HG02938 (cell line): Measurements from ENCODE around the gene ST7.
"Not testable (repeated sequence)": the region's sequence is repeated elsewhere in the genome, so short reads cannot be mapped to it uniquely, and the experiment has no call there.

Experiments used
- ATAC-seq: cut with Tn5 transposase; IDR thresholded peaks from one replicate; pipeline ENCODE4 v1.9.1; 2021; ENCODE audit warnings: mild to moderate bottlenecking, moderate library complexity; ENCODE audit not compliant: unreplicated experiment

The ST7 gene

DNA sequence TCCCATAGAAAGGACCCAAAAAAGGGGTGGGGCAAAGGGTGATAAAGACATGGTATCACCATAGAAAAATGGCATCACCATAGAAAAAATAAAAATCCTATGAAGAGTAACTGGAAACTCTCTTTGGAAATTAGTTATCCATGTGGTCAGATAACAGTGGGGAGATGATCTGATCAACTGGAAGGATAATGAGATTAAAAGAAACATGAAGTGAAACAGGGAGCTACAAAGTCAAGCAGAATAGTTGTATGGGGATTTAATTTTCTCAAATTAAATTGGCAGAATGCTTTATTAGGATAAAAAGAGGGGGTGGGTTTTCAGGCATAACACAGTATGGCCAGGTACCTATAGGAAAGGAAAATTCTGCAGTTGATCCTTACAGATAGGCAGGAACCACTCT lies 258.3 kb downstream of the ST7 start:
- no peak for ATAC-seq

DNA sequence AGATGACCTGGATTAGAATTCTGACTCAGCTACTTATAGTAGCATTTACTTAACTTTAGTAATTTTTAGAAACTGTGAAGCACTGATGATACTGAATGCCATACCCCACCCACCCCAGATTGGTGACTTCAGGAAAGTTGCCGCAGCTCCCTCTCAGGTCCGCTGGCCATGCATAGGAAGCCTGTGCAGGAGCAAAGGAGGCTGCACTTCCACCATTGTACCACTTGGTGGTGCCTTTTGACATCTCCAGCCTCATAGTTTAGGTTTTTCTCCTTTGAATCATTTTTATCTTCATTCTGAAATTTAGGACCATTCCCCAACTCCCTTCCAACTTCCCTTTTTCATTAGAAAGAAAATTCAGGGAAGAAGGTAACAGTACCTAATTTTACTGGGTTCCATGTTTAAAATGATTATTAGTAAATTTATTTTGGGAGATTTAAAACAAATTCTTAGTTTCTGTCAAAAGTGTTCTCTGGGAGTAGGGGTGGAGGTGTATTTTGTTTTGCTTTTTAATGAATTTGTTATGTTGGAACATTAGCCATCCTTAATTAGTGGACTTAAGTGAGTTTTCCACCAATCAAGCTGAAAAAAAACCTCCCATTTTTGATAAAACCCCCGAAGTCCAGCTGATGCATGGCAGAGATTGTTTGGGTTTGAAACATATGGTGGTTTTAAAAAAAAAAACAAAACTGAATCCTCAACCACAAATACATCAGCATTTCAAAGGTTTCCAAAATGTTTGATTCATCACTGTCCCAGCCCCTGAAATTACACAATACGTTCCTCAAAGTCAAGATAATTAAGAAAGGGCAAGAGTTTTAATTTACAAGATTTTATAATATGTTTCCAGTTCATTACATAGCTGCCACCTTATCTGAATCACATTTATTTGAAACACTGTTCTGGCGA lies 259.9 kb downstream of the ST7 start:
- ATAC-seq: peak; percentile 72

GRCh38 chr7:117216010-117216409 lies 262.7 kb downstream of the ST7 start:
- no peak for ATAC-seq

DNA sequence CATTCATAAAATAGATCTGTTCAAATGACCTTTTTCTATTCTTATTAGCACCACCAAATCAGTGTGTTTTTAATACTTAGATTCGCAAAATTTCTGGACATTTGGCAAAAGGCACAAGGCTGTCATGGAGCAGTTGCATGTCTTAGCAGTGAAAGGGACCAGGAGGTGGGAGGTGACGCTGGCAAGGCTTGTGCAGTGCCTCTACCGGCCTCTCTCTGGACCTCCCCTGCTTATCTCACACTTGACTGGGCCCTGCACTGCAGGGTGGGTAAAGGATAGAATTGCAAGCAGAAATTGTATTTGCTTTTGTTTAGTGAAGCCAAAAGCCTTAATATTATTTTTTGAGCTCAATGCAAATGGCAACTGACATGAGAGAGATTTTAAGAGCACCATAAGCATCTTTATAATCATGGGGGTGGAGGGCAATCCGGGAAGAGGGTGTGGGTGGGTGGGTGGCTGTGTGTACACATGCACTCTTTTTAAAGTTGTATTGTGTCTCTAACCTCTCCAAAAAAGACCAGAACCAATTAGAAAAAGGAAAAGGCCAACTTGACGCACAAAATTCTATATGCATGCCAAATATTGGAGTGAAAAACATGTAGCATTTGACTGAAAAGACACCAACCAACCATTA lies 263.3 kb downstream of the ST7 start:
- ATAC-seq: no peak

DNA sequence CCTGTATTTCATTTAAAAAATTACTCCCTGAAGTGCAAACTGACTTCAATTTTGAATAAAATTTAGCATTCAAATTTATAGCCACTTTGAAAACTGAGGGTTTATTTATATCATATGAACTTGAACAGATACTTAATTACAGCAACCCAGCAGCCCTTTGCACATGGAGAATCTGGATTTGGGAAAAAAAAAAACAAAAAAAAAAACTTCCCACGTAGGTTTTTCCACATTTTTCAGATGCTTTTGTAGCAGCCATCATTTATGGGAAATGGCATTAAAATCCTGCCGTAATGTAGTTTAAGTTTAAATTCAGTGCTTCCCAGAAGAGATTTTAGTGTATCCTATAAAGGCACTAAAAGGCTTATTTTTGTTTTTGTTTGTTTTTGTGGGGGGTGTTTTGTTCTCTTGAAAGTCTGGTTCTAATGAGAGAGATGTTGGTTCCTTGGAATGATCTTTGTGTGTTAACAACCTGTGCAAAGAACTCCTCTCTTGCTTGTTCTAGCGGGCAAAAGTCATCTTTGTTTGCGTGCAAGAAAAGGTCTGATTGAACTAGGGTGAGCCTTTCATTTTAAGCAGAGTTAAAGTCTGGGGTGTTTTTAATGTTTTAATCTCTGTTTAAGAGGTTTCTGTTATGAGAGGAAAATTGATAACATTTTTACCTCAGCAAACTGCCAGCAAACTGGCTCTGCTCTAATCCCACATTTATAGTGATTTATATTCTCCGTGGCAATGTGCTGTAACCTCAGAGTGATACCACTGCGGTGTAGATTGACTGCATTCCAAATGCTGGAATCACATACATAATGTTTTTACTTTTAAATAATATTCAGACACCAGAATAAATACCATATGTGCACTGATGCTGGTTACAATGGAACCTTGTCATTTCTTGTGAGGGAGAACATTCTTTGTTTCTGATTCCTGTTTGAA lies 264.1 kb downstream of the ST7 start:
- no peak for ATAC-seq

DNA sequence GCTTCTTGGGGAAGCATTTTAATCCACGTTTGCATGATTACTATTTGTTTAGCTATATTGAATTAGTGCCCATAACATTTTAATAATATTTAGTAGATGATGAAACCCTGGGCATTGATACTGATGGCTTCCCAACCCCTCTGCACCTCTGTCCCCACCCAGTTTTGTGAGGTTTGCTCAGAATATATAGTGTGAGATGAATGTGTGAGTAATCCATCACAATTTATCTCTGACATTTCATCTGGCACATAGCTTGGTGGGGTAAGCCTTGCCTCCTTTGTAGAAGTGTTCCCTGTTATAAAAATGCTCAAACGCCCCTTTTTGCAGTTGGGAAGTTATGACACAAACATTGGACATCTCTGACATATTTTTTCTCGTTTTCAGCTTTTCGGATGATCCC lies 265.4 kb downstream of the ST7 start:
- ATAC-seq: no peak

DNA sequence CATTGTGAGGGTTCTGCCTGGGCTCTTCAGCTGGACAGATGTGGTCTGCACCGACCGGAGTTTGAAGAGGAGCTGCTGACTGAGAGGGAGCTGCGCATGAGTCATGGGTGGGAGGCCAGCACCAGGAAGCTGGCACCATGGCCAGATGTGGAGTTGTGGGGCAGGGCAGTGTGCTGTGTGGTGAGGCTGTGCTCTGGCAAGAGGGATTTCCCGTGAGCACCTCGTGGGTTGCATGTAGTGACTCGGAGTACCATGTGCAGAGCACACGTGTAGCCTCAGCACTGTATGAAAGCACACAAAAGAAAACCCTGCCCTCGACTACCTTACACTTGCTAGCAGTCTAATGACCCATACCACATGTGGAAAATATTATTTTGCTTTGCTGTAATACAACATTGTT lies 266.2 kb downstream of the ST7 start:
- ATAC-seq: no peak

DNA sequence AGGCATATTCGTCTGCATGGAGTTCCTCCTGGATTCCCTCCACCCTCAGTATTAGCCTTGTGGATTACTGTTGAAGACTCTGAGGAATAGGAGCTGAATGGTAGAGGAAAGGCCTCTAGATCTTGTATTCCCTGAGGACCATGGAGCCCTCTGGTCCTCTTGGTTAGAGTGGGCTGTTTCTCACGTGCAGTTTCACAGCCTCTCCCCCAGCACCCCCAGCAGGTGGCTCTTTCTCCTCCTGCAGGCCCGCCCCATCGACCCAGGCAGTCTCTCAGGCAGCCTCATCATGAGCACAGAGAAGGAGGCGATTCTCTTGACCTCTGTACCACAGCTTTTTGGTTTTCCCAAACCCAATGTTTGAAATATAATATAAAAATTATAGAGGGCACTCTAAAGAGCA lies 267.5 kb downstream of the ST7 start:
- ATAC-seq: no peak

DNA sequence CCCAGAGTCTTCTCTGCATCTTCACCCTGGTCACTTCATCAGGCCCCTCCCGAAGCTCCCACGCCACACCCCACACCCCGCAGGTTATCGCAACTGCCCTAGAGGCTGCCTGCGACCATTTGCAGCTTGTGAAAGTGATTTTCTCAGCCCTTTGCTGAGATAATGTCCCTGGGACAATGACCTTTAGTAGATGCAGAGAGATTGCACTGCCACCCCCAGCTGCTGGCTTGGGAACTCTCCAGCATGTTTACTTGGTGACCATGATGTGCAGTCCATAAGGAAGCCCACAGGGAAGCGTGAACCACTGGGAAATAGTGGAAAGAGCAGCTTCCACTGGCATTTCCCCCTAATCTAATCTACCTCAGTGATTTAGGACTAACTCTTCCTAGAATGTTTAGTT lies 272.2 kb downstream of the ST7 start:
- ATAC-seq: no peak

DNA sequence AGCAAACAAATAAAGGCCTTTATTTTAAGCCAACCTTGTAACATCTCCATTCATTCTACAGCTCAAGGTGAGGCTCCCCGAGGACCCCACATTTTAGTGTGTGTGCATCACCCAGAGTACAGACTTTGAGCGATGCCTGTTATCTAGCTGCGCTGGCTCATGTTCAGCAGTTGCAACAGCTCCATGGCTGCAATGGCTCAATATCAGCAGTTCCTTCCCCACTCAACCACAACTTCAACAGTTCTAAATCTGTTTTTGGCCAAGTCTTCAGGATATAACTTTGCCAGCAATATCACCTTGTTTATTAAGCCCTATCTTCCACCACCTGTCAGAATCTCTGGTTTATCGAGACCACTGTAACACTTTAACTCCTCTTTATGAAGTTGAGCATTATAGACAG lies 273.8 kb downstream of the ST7 start:
- no peak for ATAC-seq

DNA sequence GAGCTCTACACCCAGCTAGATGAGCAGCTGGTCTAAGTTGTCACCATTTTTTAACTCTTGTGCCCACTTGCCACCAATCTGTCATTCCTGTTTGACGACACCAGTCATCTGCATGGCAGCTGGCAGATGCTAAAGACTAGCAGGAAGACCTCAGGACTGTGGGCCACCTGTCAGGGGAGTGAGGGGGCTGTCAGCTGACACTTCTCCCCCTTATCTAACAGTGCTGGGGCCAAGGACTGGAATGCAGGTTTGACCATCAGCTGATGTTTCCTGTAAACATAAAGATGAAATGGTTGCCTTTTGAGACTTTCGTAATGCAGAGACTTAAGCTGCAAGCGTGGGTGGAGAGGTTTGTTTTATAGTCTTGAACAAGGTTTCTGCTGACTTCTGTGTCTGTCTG lies 276.0 kb downstream of the ST7 start:
- no peak for ATAC-seq

DNA sequence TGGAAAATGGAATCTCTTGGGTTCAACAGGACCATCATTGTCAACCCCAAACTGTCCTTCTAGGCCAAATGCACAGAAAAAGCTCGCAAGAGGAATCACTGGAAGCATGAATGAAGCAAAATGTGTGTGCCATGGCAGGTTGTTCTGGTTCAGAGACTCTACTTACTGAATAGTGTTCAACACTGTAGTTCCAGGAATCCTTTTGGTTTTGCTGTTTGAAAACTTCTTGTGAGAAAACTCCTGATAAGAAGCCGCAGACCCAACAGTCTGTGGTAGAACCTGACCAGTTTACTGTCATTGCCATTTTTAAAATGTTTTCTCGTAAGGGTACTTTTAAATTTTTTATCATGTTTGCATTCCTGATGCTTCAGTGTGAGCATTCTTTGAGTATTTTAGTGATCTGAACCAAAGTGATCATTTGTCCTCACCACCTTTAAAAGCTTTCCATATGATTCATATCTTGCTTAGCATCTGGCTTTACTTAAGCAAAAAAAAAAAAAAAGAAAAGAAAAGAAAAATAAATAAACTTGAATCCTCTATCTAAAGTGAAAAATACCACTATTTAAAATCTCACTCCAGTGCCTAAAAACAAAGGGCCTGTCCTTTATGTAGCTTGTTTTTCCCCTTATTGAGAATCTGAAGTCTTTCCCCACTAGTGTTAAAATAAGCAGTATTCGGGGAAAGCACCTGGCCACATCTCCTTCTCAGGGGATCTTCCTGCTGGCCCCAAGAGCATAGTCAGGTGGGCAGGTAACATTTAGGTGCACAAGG lies 277.2 kb downstream of the ST7 start:
- ATAC-seq: peak; percentile 72

GRCh38 chr7:117231047-117231359 lies 277.7 kb downstream of the ST7 start:
- no peak for ATAC-seq

DNA sequence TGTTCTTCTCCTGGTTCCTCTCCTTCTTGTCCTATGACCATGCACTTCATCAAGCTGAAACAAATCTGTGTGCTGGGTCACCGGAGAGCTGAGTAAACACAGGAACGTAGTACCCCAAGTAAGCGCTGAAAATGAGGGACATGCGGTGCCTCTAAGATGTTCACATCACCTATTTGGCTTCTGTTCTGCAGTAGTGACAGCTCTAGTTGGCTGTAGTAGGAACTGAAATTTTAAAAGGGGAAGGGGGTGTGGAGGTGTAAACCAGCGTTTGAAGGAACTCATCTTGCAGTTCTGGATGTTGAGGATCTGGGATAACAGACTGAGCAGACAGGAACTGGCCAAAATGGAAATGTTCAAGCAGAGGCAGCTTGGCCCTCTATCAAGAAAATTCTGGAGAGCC lies 284.3 kb downstream of the ST7 start:
- no peak for ATAC-seq

GRCh38 chr7:117238472-117238871 lies 285.2 kb downstream of the ST7 start:
- no peak for ATAC-seq

- ATAC-seq: no peak
Observed at GRCh38 chr7:117238937-117239336, 285.6 kb downstream of the ST7 start.

DNA sequence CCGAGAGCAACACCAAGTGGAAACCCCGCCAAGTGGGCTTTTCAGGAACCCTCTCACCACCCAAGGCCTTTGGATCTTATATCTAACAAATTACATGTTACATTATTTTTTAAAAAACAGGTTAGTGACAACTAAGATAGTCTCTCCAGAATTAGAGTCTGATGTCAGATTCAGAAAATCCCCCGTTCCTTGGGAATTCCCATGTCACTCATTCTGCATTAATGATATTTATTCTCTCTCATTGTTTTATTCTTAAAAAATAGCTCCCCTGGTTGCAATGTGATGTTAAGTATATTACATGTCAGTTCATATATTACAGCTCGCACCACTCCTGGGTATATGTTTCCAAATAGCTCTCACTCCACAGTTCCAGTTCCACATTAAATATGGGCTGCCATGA lies 287.8 kb downstream of the ST7 start:
- ATAC-seq: no peak

DNA sequence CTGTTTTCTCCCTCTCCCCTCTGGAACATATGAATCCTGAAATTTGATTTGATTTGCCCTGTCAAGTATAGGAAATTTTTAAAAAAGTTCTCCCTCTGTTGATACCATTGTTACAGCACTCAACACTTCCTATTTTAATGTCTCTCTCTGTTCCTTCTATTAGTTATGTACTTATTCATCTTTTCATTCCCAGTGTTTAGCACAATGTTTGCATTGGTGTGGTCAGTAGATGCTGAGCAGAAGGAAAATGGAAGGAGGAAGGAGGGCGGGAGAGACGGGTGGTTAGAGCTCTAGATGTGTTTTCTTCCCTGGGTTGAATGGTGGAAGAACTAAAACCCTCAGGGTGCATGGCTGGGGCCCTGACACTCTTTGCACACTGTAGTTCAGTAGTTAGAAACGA lies 290.1 kb downstream of the ST7 start:
- ATAC-seq: no peak

DNA sequence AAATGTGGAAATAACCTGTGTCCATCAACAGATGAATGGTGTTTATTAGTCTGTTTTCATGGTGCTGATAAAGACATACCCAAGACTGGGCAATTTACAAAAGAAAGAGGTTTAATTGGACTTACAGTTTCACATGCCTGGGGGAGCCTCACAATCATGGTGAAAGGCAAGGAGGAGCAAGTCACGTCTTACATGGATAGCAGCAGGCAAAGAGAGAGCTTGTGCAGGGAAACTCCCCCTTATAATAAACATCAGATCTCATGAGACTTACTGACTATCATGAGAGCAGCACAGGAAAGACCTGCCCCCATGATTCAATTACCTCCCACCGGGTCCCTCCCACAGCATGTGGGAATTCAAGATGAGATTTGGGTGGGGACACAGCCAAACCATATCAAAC lies 292.4 kb downstream of the ST7 start:
- ATAC-seq: not testable (repeated sequence)

- ATAC-seq: no peak
Observed at GRCh38 chr7:117247809-117248208, 294.5 kb downstream of the ST7 start.

DNA sequence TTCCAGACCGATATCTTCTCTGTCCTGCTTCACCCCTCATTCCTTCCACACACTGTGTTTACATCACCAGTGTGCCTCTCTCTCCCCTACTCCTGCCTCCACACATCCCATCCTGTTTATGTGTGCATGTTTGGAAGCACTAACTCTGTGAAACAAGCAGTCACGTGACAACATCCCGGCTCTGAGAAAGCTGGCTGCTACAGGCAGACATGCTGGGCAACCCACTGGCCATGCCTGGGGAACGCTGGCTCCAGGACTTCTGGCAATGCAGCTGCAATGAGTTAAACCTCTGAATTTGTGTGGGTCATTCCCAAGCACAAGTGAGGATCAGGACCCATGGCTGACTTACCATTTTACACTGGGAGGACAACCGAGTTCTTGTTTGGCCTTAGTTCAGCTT lies 295.5 kb downstream of the ST7 start:
- ATAC-seq: no peak
